Caco-2 (cell line): Measurements from ENCODE around the gene CA7. TPM values are rescaled to one million over a fixed set of nuclear protein-coding genes. Genes with fewer than 3 reads are reported as not detected.
"Not testable (repeated sequence)": the region's sequence is repeated elsewhere in the genome, so short reads cannot be mapped to it uniquely, and the experiment has no call there.

ENCODE experiments used
- BruUV-seq: library from RNA; stranded (reverse); fragments of 400-500 nt; replicated peaks from 2 replicates; lab custom pipeline; 2021; lab: Mats Ljungman, UMichigan
- CTCF ChIA-PET: fragments of 300-600 bp; sonication (Branson Sonifier 250); formaldehyde crosslinking; loops from one replicate; lab custom pipeline; 2022; ENCODE audit warnings: antibody characterized with exemption; lab: Charles Lee
- POLR2A ChIA-PET: fragments of 300-600 bp; sonication (Branson Sonifier 250); formaldehyde crosslinking; loops from one replicate; lab custom pipeline; 2022; ENCODE audit warnings: antibody characterized with exemption; lab: Charles Lee
- DNase-seq, 2 experiments: peaks; one replicate each; pipeline versions ENCODE4 v3.0.0 to v3.0.0-alpha.2; 2020 to 2022
- H3K27me3 ChIP-seq: replicated peaks from 2 replicates; pipeline ENCODE4 v1.6.0; 2011; ENCODE audit warnings: low read length; ENCODE audit not compliant: control insufficient read depth, insufficient read depth
- H3K36me3 ChIP-seq: 2 replicates; pipeline ENCODE4 v1.5.1; 2011; ENCODE audit warnings: low read length; ENCODE audit not compliant: control insufficient read depth, insufficient read depth
- H3K4me1 ChIP-seq: fragments of 250-450 bp; sonication (Bioruptor Pico); 2 replicates; pipeline ENCODE4 v1.5.1; 2020; ENCODE audit warnings: mild to moderate bottlenecking
- H3K4me3 ChIP-seq: 2 replicates; pipeline ENCODE4 v1.5.1; 2011; ENCODE audit warnings: low read depth, mild to moderate bottlenecking, control low read depth, low read length
- H3K9me3 ChIP-seq: fragments of 250-450 bp; sonication (Bioruptor Pico); 2 replicates; pipeline ENCODE4 v1.5.1; 2020; ENCODE audit warnings: mild to moderate bottlenecking, moderate library complexity
- H3K27ac Mint-ChIP-seq: one replicate; pipeline ENCODE4 v1.8.0; 2022; ENCODE audit warnings: mixed read lengths; ENCODE audit not compliant: unreplicated experiment
- H3K27me3 Mint-ChIP-seq: one replicate; pipeline ENCODE4 v1.8.0; 2022; ENCODE audit warnings: mixed read lengths; ENCODE audit not compliant: insufficient read depth, unreplicated experiment
- H3K36me3 Mint-ChIP-seq: one replicate; pipeline ENCODE4 v1.8.0; 2022; ENCODE audit warnings: mild to moderate bottlenecking, mixed read lengths; ENCODE audit not compliant: insufficient read depth, unreplicated experiment
- H3K4me1 Mint-ChIP-seq: one replicate; pipeline ENCODE4 v1.8.0; 2022; ENCODE audit warnings: low read depth, mixed read lengths; ENCODE audit not compliant: unreplicated experiment
- H3K4me3 Mint-ChIP-seq: one replicate; pipeline ENCODE4 v1.8.0; 2022; ENCODE audit warnings: mild to moderate bottlenecking, moderate library complexity, mixed read lengths; ENCODE audit not compliant: unreplicated experiment
- H3K9me3 Mint-ChIP-seq: one replicate; pipeline ENCODE4 v1.8.0; 2022; ENCODE audit warnings: mixed read lengths; ENCODE audit not compliant: unreplicated experiment
- CTCF ChIP-seq, 2 experiments: fragments of 200-600 bp in 1 of 2; IDR thresholded peaks; 1 replicate in 1 of 2; 2 replicates in 1 of 2; pipeline versions ENCODE4 v1.5.1 to v1.8.0; 2011 to 2022; ENCODE audit warnings: antibody characterized with exemption in 1 of 2, control low read depth in 1 of 2, inconsistent platforms in 1 of 2, low read depth in 1 of 2, low read length in 1 of 2, mild to moderate bottlenecking in 1 of 2, moderate library complexity in 1 of 2; ENCODE audit not compliant: insufficient read depth in 1 of 2, severe bottlenecking in 1 of 2, unreplicated experiment in 1 of 2
- intact Hi-C: fragments of 100-400 bp; cut with micrococcal nuclease; formaldehyde crosslinking; loops from one replicate; pipeline ENCODE4 v1.10.0; 2022; ENCODE audit not compliant: unreplicated experiment
- total RNA-seq: library from RNA; stranded (reverse); gene quantifications from 2 replicates; pipeline ENCODE4 v1.2.3, GENCODE V29; 2022

The CA7 gene
- total RNA-seq, 1 experiment from 2014 or later = 0.68 TPM

GRCh38 chr16:66862023-66862520 is 17.9 kb downstream of the CA7 start:
- Histone ChIP-seq H3K27me3 (no peaks in the 10 kb centered on the region), H3K36me3 (no peaks in the 10 kb centered on the region), H3K9me3 (no peaks in the 10 kb centered on the region), H3K4me3 (no peak overlapping the region), H3K4me1 (peaks cover 14% of the 10 kb centered on the region)
- no peak for DNase-seq
- H3K27me3 Mint-ChIP-seq = no peaks in the 10 kb centered on the region
- ChIA-PET CTCF (interaction anchor here (1.0 kb wide), 1 partner anchor 11 kb away, joined by 5 read pairs; no protein-coding TSS in a partner anchor), POLR2A (interaction anchor here (0.5 kb wide), 1 partner anchor 78 kb away, joined by 3 read pairs; no protein-coding TSS in a partner anchor)
- H3K4me3 Mint-ChIP-seq = no peak overlapping the region
- H3K4me1 Mint-ChIP-seq = peaks cover 4% of the 10 kb centered on the region
- no peak for TF ChIP-seq CTCF (IDR thresholded peaks at IDR 0.05; ENCODE audit: insufficient read depth in 1 of 2, low read depth in 1 of 2, low read length in 1 of 2, severe bottlenecking in 1 of 2, unreplicated experiment in 1 of 2)
- H3K36me3 Mint-ChIP-seq = no peaks in the 10 kb centered on the region
- intact Hi-C loops = loop anchor here (10.0 kb wide), 1 partner anchor 107 kb away; the partner anchor contains the start of gene DYNC1LI2
- no TSS peak for BruUV-seq
- H3K27ac Mint-ChIP-seq = no peak overlapping the region
- H3K9me3 Mint-ChIP-seq = no peaks in the 10 kb centered on the region

GRCh38 chr16:66863707-66864106 is 19.5 kb downstream of the CA7 start:
- no TSS peak for BruUV-seq
- Mint-ChIP-seq H3K4me3 (no peak overlapping the region), H3K9me3 (no peaks in the 10 kb centered on the region), H3K27ac (no peak overlapping the region), H3K36me3 (peaks cover 4% of the 10 kb centered on the region), H3K27me3 (no peaks in the 10 kb centered on the region), H3K4me1 (no peaks in the 10 kb centered on the region)
- Histone ChIP-seq H3K4me1 (peaks cover 5% of the 10 kb centered on the region; the same call in 1 of the 2 replicates), H3K9me3 (no peaks in the 10 kb centered on the region), H3K4me3 (no peak overlapping the region), H3K36me3 (no peaks in the 10 kb centered on the region), H3K27me3 (no peaks in the 10 kb centered on the region)
- ChIA-PET POLR2A (no interaction called here), CTCF (interaction anchor here (0.6 to 0.8 kb wide), 2 partner anchors 33 to 131 kb away, joined by 3 to 4 read pairs; partner anchors contain the start of gene NAE1)
- no peak for TF ChIP-seq CTCF (IDR thresholded peaks at IDR 0.05; ENCODE audit: insufficient read depth in 1 of 2, low read depth in 1 of 2, low read length in 1 of 2, severe bottlenecking in 1 of 2, unreplicated experiment in 1 of 2)
- no peak for DNase-seq
- intact Hi-C loops = loop anchor here (10.0 kb wide), 1 partner anchor 109 kb away; the partner anchor contains the start of gene DYNC1LI2

- POLR2A ChIA-PET = no interaction called here
- no peaks in the 10 kb centered on the region; the same call in 1 of the 2 replicates for H3K27me3 ChIP-seq
- no TSS peak for BruUV-seq
- intact Hi-C loops = loop anchor here (5.0 to 10.0 kb wide), 2 partner anchors 115 to 207 kb away; partner anchors contain the start of gene DYNC1LI2
- Mint-ChIP-seq H3K27ac (no peak overlapping the region), H3K27me3 (no peaks in the 10 kb centered on the region), H3K9me3 (no peaks in the 10 kb centered on the region), H3K36me3 (peaks cover 4% of the 10 kb centered on the region), H3K4me3 (no peak overlapping the region), H3K4me1 (peaks cover 19% of the 10 kb centered on the region)
- peaks cover 16% of the 10 kb centered on the region for H3K4me1 ChIP-seq
- CTCF ChIA-PET = interaction anchor here (0.6 to 3.8 kb wide), 3 partner anchors 11 to 74 kb away, joined by 5 to 136 read pairs (median 17); partner anchors contain the start of genes NAE1 and PDP2
- H3K36me3 ChIP-seq = no peaks in the 10 kb centered on the region
- no peak for DNase-seq
- no peaks in the 10 kb centered on the region for H3K9me3 ChIP-seq
- no peak overlapping the region for H3K4me3 ChIP-seq
- no peak for TF ChIP-seq CTCF (IDR thresholded peaks at IDR 0.05; ENCODE audit: insufficient read depth in 1 of 2, low read depth in 1 of 2, low read length in 1 of 2, severe bottlenecking in 1 of 2, unreplicated experiment in 1 of 2)
Observed at GRCh38 chr16:66869424-66869823, 25.2 kb downstream of the CA7 start.

GRCh38 chr16:66871363-66871762 is 27.1 kb downstream of the CA7 start:
- not testable (repeated sequence) for H3K27me3 Mint-ChIP-seq, H3K36me3 Mint-ChIP-seq, H3K4me3 ChIP-seq, H3K4me3 Mint-ChIP-seq, H3K27me3 ChIP-seq, H3K9me3 Mint-ChIP-seq, H3K36me3 ChIP-seq, H3K27ac Mint-ChIP-seq, DNase-seq, BruUV-seq, H3K9me3 ChIP-seq
- CTCF ChIA-PET = interaction anchor here (0.6 to 3.6 kb wide), 4 partner anchors 9 to 41 kb away, joined by 3 to 57 read pairs (median 4); partner anchors contain the start of genes NAE1 and PDP2
- POLR2A ChIA-PET = interaction anchor here (0.6 kb wide), 1 partner anchor 10 kb away, joined by 3 read pairs; no protein-coding TSS in a partner anchor
- peaks cover 19% of the 10 kb centered on the region for H3K4me1 Mint-ChIP-seq
- intact Hi-C loops = loop anchor here (5.0 to 10.0 kb wide), 2 partner anchors 147 to 464 kb away; no protein-coding TSS in a partner anchor
- peaks cover 16% of the 10 kb centered on the region for H3K4me1 ChIP-seq
